Brain microvascular endothelial cell (primary cell): ENCODE measurements around the gene GRAMD1B.

Experiments
- DNase-seq: peaks from one replicate; pipeline ENCODE4 v3.0.0-alpha.2; 2020
- H3K27ac ChIP-seq: fragments of 250-450 bp; sonication (Bioruptor Pico); 2 replicates; pipeline ENCODE4 v1.5.1; 2020; ENCODE audit warnings: mild to moderate bottlenecking, moderate library complexity
- H3K27me3 ChIP-seq: fragments of 250-450 bp; sonication (Bioruptor Pico); replicated peaks from 2 replicates; pipeline ENCODE4 v1.5.1; 2020; ENCODE audit warnings: mild to moderate bottlenecking
- H3K36me3 ChIP-seq: fragments of 250-450 bp; sonication (Bioruptor Pico); replicated peaks from 2 replicates; pipeline ENCODE4 v1.5.1; 2020; ENCODE audit warnings: mild to moderate bottlenecking
- H3K4me3 ChIP-seq: 2 replicates; pipeline ENCODE4 v1.5.1; 2011; ENCODE audit warnings: low read depth, mild to moderate bottlenecking, control low read depth, low read length, moderate library complexity
- in situ Hi-C: cut with HindIII; loops from 2 replicates; pipeline ENCODE4 v1.10.0; 2017; ENCODE audit warnings: low sequenced_read_pairs, low pct_ligation_motif_present
- TF ChIP-seq, protein P1 (sequence below): IDR thresholded peaks from 2 replicates; pipeline ENCODE4 v1.5.1; 2011; ENCODE audit warnings: low read depth, mild to moderate bottlenecking, moderate library complexity, low read length, control low read depth, inconsistent platforms; ENCODE audit errors: missing control alignments

GRAMD1B gene

DNA sequence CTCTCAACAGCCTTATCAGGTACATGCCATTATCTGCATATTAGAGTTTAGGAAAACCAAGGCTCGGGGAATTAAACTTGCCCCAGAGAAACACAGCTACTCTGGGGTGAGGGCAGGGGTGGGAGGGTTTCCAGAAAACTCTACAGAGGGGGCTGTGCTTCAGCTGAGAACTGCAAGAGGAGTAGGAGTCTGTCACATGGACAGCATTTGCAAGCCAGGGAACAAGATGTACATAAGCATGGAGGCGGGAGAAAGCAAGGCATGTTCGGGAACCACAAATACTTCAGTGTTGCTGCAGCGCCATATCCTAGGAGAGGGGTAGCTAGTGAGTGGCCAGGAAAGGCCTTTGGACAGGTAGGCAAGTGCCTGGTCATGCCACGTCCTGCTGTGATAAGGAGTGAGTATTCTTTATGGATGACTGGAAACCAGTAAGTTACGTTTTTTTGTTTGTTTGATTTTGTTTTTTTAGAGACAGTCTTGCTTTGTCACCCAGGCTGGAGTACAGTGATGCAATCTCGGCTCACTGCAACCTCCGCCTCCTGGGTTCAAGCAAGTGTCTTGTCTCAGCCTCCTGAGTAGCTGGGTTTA, 57.2 kb downstream of the GRAMD1B start:
- H3K36me3 ChIP-seq: no peaks in the 10 kb centered on the region
- TF ChIP-seq, protein P1, sequence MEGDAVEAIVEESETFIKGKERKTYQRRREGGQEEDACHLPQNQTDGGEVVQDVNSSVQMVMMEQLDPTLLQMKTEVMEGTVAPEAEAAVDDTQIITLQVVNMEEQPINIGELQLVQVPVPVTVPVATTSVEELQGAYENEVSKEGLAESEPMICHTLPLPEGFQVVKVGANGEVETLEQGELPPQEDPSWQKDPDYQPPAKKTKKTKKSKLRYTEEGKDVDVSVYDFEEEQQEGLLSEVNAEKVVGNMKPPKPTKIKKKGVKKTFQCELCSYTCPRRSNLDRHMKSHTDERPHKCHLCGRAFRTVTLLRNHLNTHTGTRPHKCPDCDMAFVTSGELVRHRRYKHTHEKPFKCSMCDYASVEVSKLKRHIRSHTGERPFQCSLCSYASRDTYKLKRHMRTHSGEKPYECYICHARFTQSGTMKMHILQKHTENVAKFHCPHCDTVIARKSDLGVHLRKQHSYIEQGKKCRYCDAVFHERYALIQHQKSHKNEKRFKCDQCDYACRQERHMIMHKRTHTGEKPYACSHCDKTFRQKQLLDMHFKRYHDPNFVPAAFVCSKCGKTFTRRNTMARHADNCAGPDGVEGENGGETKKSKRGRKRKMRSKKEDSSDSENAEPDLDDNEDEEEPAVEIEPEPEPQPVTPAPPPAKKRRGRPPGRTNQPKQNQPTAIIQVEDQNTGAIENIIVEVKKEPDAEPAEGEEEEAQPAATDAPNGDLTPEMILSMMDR: no peak
- in situ Hi-C loops: no loop called here
- no peak overlapping the region for H3K27ac ChIP-seq
- no peak for DNase-seq
- no peaks in the 10 kb centered on the region for H3K27me3 ChIP-seq
- no peak overlapping the region for H3K4me3 ChIP-seq

GRCh38 chr11:123490527-123490926, 60.5 kb downstream of the GRAMD1B start:
- H3K27ac ChIP-seq: no peak overlapping the region
- H3K27me3 ChIP-seq: no peaks in the 10 kb centered on the region
- no peaks in the 10 kb centered on the region for H3K36me3 ChIP-seq
- TF ChIP-seq, protein P1: peak; percentile 14
- in situ Hi-C loops: no loop called here
- H3K4me3 ChIP-seq: no peak overlapping the region
- DNase-seq: no peak

DNA sequence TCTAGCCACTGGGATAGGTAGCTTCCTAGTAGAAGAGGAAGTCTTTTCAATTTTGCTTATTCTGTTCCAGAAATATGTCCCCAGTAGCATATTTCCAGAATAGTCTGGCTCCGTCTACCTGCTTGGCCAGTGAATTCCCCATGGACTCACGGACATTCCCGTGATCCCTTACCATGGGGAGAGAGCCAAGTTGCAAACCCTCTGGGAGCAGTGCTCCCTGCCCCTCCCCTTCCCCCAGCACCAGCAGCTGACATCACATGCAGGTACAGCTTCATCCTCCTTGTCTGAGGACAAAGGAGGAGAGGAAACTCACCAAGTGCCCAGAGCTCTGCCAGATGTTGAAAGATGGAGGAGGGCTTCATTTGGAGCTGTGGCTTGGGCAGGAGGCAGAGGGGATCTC, 61.2 kb downstream of the GRAMD1B start:
- TF ChIP-seq, protein P1: no peak
- in situ Hi-C loops: no loop called here
- Histone ChIP-seq H3K27me3 (no peaks in the 10 kb centered on the region), H3K4me3 (no peak overlapping the region), H3K36me3 (no peaks in the 10 kb centered on the region), H3K27ac (no peak overlapping the region)
- DNase-seq: no peak

GRCh38 chr11:123493349-123494063, 63.4 kb downstream of the GRAMD1B start:
- in situ Hi-C loops: no loop called here
- H3K27me3 ChIP-seq: no peaks in the 10 kb centered on the region
- no peak overlapping the region for H3K4me3 ChIP-seq
- no peak for DNase-seq
- no peak overlapping the region for H3K27ac ChIP-seq
- no peaks in the 10 kb centered on the region for H3K36me3 ChIP-seq
- TF ChIP-seq, protein P1: no peak

DNA sequence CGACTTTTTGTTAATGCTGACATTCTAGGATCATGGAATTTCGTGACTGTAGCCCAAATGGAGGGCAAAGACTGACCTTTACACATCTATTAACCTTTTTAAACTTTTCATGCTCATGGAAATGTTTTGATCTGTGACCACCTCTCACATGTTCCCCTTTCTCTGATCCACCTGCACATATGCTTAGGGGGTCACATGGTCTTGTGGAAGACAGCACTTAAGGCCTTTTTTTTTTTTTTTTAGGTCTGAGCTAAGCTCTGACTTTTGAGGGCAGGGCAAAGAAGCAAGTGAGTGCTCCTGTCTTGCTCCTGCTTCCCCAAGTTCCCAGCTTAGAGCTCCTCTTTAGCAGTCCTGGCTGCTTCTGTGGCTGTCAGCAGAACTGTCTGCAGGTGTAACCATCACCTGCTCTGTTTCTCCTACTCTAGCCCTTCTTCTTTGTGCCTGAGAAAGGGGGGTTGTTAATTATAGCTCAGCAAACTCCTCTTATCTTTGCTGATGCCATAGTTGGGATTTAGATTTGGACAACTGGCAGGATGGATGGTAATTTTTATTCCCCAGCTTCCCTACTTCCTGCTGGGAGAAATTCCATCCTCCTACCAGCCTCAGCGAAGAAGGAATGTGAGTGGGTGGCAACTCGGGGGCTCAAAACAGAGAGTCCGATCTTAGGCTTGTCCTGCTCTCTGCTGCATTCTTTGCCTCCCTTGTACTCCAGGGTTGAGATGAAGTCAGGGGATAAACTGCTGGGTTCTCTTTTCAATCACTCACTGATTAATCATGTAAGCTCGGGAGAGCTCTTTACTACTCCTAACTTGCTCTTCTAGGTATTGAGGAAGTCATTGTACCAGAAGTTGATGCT, 64.4 kb downstream of the GRAMD1B start:
- DNase-seq: peak; percentile 46
- Histone ChIP-seq H3K27me3 (no peaks in the 10 kb centered on the region), H3K4me3 (no peak overlapping the region), H3K27ac (no peak overlapping the region), H3K36me3 (no peaks in the 10 kb centered on the region)
- in situ Hi-C loops: no loop called here
- TF ChIP-seq, protein P1: no peak
